Measurements from ENCODE around the gene SUGP1.
"Not testable (repeated sequence)": the region's sequence is repeated elsewhere in the genome, so short reads cannot be mapped to it uniquely, and the experiment has no call there.

The SUGP1 gene

DNA sequence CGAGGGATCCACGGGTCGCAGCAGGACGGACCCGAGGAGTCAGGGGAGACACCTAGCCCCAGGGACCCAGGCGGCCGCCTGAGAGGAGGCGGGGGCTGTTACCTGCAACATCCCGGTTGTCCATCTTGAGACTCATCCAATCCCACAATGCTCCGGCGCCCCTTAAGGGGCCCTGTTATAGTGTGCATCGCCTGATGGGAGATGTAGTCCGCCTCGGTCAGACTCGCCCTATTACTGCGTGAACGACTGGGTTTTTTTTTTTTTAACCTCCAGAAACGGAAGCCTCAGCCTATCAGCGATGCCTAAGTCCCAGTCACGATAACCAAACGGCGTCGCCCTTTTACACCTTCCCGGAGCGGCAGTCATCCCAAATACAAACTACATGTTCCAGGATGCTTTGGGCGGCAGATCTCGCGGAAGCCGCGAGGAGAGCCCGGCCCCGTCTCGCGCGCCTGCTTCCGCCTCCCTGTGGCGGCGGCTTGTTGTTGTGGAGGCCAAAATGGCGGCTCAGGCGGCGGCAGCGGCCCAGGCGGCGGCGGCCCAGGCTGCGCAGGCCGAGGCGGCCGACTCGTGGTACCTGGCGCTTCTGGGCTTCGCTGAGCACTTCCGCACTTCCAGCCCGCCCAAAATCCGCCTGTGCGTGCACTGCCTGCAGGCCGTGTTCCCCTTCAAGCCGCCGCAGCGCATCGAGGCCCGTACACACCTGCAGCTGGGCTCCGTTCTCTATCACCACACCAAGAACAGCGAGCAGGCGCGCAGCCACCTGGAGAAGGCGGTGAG, at the start of gene SUGP1, which contains the start of gene MAU2:
Gene SUGP1, minus strand, starts transcription at position 149 of the 780 bp plus-strand sequence. Its CDS starts 13 bp downstream, at position 136.
Gene MAU2, plus strand, starts transcription at position 469 of the 780 bp plus-strand sequence. Its CDS starts 31 bp downstream, at position 500.
- peak; percentile 99 for DNase-seq

GRCh38 chr19:19368087-19368486, 47.8 kb upstream of the SUGP1 start:
- no peak for DNase-seq

GRCh38 chr19:19366434-19367396, 46.4 kb upstream of the SUGP1 start:
- peak; percentile 17 for DNase-seq

DNA sequence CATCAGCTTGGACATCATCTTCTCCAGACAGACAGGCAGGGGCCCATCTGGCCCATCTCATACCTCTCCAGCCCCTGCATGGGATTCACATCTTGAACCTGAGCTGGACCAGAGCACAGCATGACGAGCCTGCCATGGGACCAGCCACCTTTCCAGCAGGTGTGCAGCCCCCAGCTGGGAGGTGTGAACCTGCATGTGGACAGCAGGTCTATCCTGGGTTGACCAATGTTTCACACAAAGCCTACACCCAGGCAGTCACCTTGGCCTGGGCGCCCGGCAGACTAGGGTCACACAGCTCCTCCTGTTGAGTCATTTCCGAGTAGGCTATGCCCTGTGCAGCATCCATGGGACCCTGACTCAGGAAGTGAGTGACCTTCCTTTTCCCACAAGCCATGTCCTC, 41.8 kb upstream of the SUGP1 start:
- no peak for DNase-seq

DNA sequence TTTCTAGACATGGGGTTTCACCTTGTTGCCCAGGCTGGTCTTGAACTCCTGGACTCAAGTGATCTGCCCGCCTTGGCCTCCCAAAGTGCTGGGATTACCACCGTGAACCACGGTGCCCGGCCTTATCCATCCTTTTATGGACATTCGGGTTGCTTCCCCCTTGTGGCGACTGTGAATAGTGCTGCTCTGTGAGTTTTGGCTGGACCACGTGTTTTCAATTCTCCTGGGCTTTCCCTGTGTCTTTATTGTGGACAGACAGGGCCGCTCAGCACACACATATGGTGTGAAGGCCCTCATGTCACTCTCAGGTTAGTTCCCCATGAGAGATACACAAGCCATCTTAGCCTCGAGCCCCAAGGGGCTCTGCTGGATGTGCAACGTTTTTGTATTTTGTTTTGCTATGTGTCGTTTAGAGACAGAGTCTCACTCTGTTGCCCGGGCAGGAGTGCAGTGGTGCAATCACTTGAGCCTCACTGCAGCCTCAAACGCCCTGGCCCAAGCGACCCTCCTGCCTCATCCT, 40.8 kb upstream of the SUGP1 start:
- DNase-seq: peak; percentile 88

GRCh38 chr19:19356901-19357566, 36.7 kb upstream of the SUGP1 start:
- DNase-seq: no peak

DNA sequence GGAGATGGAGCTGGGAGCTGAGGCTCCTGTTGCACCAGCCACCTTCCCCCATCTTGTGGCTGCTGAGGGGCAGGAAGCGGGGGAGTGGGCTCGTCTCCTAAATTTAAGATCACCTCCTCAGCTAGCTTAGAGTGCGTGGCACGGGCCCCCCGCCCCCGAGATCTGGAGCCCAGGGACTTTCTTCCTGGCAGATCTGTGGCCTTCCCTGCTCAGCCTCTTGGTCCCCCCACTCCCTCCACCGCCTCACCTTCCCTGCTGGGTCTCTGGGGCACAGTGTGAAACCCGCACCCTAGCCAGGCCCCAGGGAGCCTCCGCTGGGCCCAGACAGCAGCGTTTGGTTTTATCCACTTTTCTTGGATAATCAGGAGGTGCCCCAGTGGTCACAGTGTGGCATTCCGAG, 36.2 kb upstream of the SUGP1 start:
- DNase-seq: no peak

- DNase-seq: no peak
These were observed 35.4 kb upstream of the SUGP1 start for GRCh38 chr19:19355606-19356139.

- no peak for DNase-seq
These were observed 34.6 kb upstream of the SUGP1 start for GRCh38 chr19:19354932-19355331.

DNA sequence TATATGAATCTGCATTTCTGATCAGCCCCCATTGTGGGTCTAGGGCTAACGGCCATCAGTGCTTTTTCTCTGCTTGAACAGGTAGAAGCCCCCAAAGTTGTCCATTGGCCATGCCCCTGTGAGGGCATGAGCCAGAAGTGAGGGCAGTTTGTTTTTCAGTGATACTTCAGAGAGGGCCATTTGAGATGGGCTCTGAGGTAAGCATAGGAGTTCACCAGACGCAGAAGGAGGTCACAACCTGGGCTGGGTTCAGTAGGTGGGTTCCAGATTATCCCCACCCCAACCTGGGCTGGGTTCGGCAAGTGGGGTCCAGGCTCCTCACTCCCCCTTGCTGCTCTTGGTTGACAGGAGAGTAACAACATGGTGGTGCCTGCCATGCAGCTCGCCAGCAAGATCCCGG, 33.7 kb upstream of the SUGP1 start:
- DNase-seq: no peak

DNA sequence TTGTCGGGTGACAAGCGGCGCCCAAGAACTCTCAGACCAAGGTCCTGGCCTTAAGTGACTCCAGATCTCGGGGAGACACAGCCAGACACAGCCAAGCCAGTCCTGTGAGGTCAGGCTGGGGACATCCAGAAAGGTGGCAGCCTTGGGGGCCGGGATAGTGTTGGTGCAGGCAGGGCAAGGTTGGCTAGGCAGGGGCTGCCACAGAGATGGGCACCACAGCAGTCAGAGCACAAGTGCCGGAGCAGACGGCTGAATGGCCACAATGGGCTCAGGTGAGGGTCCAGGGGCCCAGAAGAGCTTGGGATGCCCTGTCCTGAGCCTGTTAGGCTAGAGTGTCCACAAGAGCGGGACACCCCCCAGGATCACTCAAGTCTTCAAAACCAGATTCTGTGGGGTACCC, 32.5 kb upstream of the SUGP1 start:
- no peak for DNase-seq

DNA sequence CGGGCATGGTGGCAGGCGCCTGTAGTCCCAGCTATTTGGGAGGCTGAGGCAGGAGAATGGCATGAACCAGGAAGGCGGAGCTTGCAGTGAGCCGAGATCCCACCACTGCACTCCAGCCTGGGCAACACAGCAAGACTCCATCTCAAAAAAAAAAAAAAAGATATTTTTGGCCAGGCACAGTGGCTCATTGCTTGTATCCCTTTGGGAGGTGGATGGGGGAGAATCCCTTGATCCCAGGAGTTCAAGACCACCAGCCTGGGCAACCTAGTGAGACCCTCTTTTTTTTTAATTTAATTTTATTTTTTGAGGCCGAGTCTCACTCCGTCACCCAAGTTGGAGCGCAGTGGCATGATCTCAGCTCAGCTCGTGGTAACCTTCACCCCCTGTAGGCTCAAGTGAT, 30.4 kb upstream of the SUGP1 start:
- DNase-seq: not testable (repeated sequence)

DNA sequence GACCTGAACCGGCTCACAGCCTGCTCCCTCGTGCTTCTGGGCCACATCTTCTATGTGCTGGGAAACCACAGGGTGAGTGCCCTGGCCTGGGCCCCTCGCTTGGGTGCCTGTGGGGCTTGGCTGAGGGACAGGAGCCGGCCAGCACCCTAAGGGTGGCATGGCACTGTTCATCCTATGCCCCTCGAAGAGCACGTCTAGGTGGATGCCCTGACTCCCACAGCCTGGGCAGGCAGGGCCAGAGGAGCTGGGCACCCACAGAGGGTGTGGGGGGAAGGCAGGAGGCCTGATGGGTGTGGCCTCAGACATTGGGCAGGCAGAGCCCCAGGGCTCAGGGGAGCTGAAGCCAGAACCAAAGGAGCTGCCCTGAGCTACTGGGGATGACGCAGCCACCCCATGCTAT, 29.1 kb upstream of the SUGP1 start:
- DNase-seq: no peak

- no peak for DNase-seq
These were observed 28.0 kb upstream of the SUGP1 start for GRCh38 chr19:19348266-19348665.

DNA sequence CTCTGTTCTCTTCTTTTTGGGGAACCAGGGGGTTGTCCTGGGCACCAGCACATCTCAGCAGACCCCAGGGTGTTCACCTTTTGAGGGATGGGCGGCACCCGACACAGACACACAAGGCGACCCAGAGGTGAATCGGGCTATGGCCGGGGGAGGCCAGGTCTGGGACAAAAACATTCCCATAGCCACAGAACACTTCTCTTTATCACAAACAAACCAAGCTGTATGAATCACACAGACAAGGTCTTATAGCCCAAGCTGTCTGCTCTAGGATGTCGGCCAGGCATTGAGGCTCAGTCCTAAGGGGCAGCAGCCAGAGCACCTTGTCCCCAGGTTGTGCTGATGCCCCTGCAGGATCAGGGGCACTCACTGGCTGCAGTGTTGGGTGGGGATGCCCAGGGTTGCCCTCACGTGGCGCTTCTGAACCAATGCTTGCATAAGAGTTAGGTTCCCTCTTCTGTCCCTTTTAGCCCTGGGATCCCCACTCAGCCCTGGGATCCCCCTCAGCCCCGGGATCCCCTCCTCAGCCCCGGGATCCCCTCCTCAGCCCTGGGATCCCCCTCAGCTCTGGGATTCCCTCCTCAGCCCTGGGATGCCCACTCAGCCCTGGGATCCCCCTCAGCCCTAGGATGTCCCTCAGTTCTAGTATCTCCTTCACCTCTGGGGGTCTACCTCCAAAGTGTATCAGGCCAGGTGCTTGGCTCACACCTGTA, 27.2 kb upstream of the SUGP1 start:
- no peak for DNase-seq

GRCh38 chr19:19345970-19346369, 25.7 kb upstream of the SUGP1 start:
- DNase-seq: no peak

DNA sequence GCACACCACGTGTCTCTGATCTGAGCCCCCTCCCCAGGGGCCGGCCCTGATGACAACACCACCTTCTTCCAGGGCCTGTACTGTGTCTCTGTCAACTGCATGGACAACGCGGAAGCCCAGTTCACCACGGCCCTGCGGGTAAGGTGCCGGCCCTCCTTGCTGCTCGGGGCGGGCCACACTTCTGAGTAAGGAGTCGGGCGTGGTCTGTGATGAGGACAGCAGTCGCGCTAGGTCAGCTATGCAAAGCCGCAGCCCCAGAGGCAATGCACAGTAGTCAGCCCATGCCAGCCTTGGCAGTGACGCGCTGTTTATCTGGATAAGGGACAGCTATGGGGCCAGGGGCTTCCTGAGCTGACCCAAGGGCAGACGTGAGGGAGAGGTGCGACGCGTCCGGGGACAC, 24.9 kb upstream of the SUGP1 start:
- DNase-seq: no peak

- DNase-seq: no peak
These were observed 23.5 kb upstream of the SUGP1 start for GRCh38 chr19:19343762-19344161.

- DNase-seq: no peak
These were observed 22.7 kb upstream of the SUGP1 start for GRCh38 chr19:19343016-19343362.

DNA sequence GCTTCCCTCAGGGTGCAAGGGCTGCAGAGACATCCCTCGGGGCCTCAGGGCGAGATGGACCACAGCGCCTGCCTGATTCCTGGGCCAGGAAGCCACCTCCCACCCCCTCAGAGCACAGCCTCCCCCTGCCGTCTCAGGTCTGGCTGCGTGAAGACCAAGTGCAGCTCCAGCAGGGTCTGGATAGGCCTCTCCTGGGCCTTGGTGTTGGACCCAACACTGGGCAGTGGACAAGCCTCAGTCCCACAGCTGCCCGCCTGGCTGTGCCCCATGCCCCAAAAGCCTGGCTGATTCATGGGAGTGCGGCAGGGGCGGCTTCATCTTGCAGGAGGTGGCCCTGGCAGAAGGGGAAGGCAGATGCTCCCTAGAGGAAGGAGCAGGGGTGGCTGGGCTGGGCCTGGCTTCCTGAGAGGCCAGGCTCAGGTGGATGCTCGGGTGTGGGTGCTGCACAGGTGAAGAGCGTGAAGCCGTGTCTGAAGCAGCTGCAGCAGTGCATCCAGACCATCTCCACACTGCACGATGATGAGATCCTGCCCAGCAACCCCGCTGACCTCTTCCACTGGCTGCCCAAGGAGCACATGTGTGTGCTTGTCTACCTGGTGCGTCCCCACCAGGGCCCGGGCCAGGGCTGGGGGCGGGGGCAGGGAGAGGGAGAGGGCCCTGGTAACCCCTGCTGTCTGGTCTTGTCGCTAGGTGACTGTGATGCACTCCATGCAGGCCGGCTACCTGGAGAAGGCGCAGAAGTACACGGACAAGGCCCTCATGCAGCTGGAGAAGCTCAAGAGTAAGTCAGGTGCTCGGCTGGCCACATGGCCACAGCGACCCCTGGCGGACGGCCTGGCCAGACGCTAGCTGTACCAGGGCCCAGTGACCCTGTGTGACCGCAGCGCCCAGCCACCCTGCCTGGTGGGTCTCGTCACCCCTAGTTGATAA, 22.0 kb upstream of the SUGP1 start:
- DNase-seq: peak; percentile 28

GRCh38 chr19:19341026-19341425, 20.7 kb upstream of the SUGP1 start:
- no peak for DNase-seq

Measured in NCI-H2171 treated with DMSO at 0.1 percent for 48 hours (cell line).